Left lung (tissue), 10 donors: ENCODE data around the gene NPTX1. TPM values are rescaled to one million over a fixed set of nuclear protein-coding genes. Genes with fewer than 3 reads are reported as not detected.

Experiments
- ATAC-seq: fragments of 200-7000 bp; cut with Tn5 transposase; one replicate; pipeline ENCODE4 v1.9.1; 2020; ENCODE audit warnings: moderate library complexity
- DNase-seq, 4 donors: peaks; one replicate each; pipeline ENCODE4 v3.0.0-alpha.2; 2013 to 2020
- H3K27ac ChIP-seq, 2 donors: fragments of 200-600 bp; sonication (generic) in 1 of 2; one replicate each; pipeline versions ENCODE4 v1.5.0 to v1.8.0; 2020 to 2021
- H3K27me3 ChIP-seq, 2 donors: fragments of 200-600 bp; sonication (generic) in 1 of 2; one replicate each; pipeline versions ENCODE4 v1.5.0 to v1.8.0; 2020 to 2021
- H3K36me3 ChIP-seq, 2 donors: fragments of 200-600 bp; sonication (generic) in 1 of 2; one replicate each; pipeline versions ENCODE4 v1.5.0 to v1.8.0; 2020 to 2021
- H3K4me1 ChIP-seq, 2 donors: fragments of 200-600 bp; one replicate each; pipeline ENCODE4 v1.8.0; 2021
- H3K4me3 ChIP-seq, 2 donors: fragments of 200-600 bp; sonication (generic) in 1 of 2; one replicate each; pipeline versions ENCODE4 v1.5.0 to v1.8.0; 2020 to 2021; ENCODE audit warnings: mild to moderate bottlenecking in 1 of 2
- H3K9me3 ChIP-seq, 2 donors: fragments of 200-600 bp; sonication (generic) in 1 of 2; one replicate each; pipeline versions ENCODE4 v1.5.0 to v1.8.0; 2020 to 2021
- CTCF ChIP-seq, 2 donors: fragments of 200-600 bp; sonication (generic) in 1 of 2; IDR thresholded peaks; one replicate each; pipeline versions ENCODE4 v1.5.0 to v1.8.0; 2021; ENCODE audit warnings: antibody characterized with exemption in 2 of 2
- intact Hi-C, 2 donors: fragments of 100-400 bp; cut with DNase I; formaldehyde crosslinking; loops; one replicate each; pipeline versions ENCODE4 v1.11.2 to v1.14.2; 2022
- polyA plus RNA-seq, 6 donors: library from polyadenylated mRNA; unstranded; fragments of 120-200 nt; gene quantifications; one replicate each; pipeline ENCODE4 v1.2.1, GENCODE V29; 2013; ENCODE audit not compliant: insufficient read length in 6 of 6
- total RNA-seq, 2 donors: library from RNA; stranded (reverse); fragmentation: NEBNext Ultra II Directional; extraction: Animal tissue kit (Norgen Biotek cat#: 25700); gene quantifications; one replicate each; pipeline ENCODE4 v1.2.1, GENCODE V29; 2021
- donor health status: DM: no; HTN: yes; CAD: no.
- donor health status: DM: no; HTN: no; CAD: no.

NPTX1 gene
- total and polyA plus RNA-seq, 8 donors, result 0.17 to 9.1 (median 6.3) TPM

GRCh38 chr17:80454557-80455335 lies 21.7 kb downstream of the NPTX1 start:
- H3K27me3 ChIP-seq, result peaks cover 0 to 15% of the 10 kb centered on the region in 2 donors
- H3K4me1 ChIP-seq, result peaks cover 0 to 33% of the 10 kb centered on the region in 2 donors
- H3K36me3 ChIP-seq, result no peaks in the 10 kb centered on the region
- no peaks in the 10 kb centered on the region for H3K9me3 ChIP-seq
- intact Hi-C loops, result no loop called here
- DNase-seq (peak; percentile 94 to 99 (median 98)), ATAC-seq (peak; percentile 98)
- peak in 1 of 2 donors; percentile 6 for TF ChIP-seq CTCF (IDR thresholded peaks at IDR 0.05)
- H3K27ac ChIP-seq, result peak overlapping the region; percentile 94 to 97
- peak overlapping the region; percentile 71 to 74 for H3K4me3 ChIP-seq

- peak; percentile 27 for ATAC-seq
- TF ChIP-seq CTCF (IDR thresholded peaks at IDR 0.05), result no peak
- DNase-seq, result peak in 2 of 4 donors; percentile 38 to 71
- Histone ChIP-seq H3K27ac (peak overlapping the region; percentile 94 to 97), H3K27me3 (peaks cover 0 to 10% of the 10 kb centered on the region in 2 donors), H3K4me3 (peak overlapping the region; percentile 71 to 74), H3K9me3 (no peaks in the 10 kb centered on the region), H3K36me3 (no peaks in the 10 kb centered on the region), H3K4me1 (peaks cover 0 to 33% of the 10 kb centered on the region in 2 donors)
- intact Hi-C loops, result no loop called here
Measured at GRCh38 chr17:80453998-80454556, 22.3 kb downstream of the NPTX1 start.

- Histone ChIP-seq H3K4me1 (peaks cover 0 to 33% of the 10 kb centered on the region in 2 donors), H3K9me3 (no peaks in the 10 kb centered on the region), H3K27me3 (peaks cover 0 to 2% of the 10 kb centered on the region in 2 donors), H3K27ac (no peak overlapping the region), H3K4me3 (peak overlapping the region in 1 of 2 donors; percentile 74), H3K36me3 (no peaks in the 10 kb centered on the region)
- TF ChIP-seq CTCF (IDR thresholded peaks at IDR 0.05), result no peak
- ATAC-seq (no peak), DNase-seq (peak in 1 of 4 donors; percentile 49)
- intact Hi-C loops, result no loop called here
Measured at GRCh38 chr17:80453126-80453997, 23.0 kb downstream of the NPTX1 start.

GRCh38 chr17:80452173-80452915 lies 24.1 kb downstream of the NPTX1 start:
- no peak for TF ChIP-seq CTCF (IDR thresholded peaks at IDR 0.05)
- Histone ChIP-seq H3K4me1 (peaks cover 0 to 26% of the 10 kb centered on the region in 2 donors), H3K4me3 (no peak overlapping the region)

More at GRCh38 chr17:80452173-80452915, 24.1 kb downstream of the NPTX1 start:
- no peaks in the 10 kb centered on the region for H3K36me3 ChIP-seq
- peak in 1 of 4 donors; percentile 68 for DNase-seq
- no peaks in the 10 kb centered on the region for H3K27me3 ChIP-seq
- H3K9me3 ChIP-seq, result no peaks in the 10 kb centered on the region
- no peak for ATAC-seq
- intact Hi-C loops, result no loop called here
- H3K27ac ChIP-seq, result no peak overlapping the region
